Nephron (organoid): Measurements from ENCODE around the gene SEPTIN11.

Source experiments
- H3K27ac Mint-ChIP-seq, 3 experiments: 2 replicates each; pipeline ENCODE4 v1.8.0; 2020; ENCODE audit warnings: mixed read lengths in 3 of 3, mild to moderate bottlenecking in 2 of 3, moderate library complexity in 1 of 3
- H3K27me3 Mint-ChIP-seq: 2 replicates; pipeline ENCODE4 v1.8.0; 2021; ENCODE audit warnings: low read depth, mild to moderate bottlenecking, moderate library complexity, mixed read lengths
- H3K36me3 Mint-ChIP-seq: 2 replicates; pipeline ENCODE4 v1.8.0; 2020; ENCODE audit warnings: low read depth, mixed read lengths
- H3K4me1 Mint-ChIP-seq: 2 replicates; pipeline ENCODE4 v1.8.0; 2020; ENCODE audit warnings: mixed read lengths
- H3K4me3 Mint-ChIP-seq, 3 experiments: 2 replicates each; pipeline ENCODE4 v1.8.0; 2020; ENCODE audit warnings: mild to moderate bottlenecking in 3 of 3, mixed read lengths in 3 of 3, moderate library complexity in 2 of 3
- H3K9me3 Mint-ChIP-seq: 2 replicates; pipeline ENCODE4 v1.8.0; 2020; ENCODE audit warnings: mixed read lengths
- CTCF ChIP-seq, 3 experiments: fragments of 200-600 bp; sonication (generic); IDR thresholded peaks; one replicate each; pipeline ENCODE4 v1.5.0; 2021; ENCODE audit warnings: antibody characterized with exemption in 3 of 3; ENCODE audit not compliant: unreplicated experiment in 3 of 3

SEPTIN11 gene

GRCh38 chr4:76965866-76966579 is 16.5 kb downstream of the SEPTIN11 start:
- no peaks in the 10 kb centered on the region for H3K27me3 Mint-ChIP-seq
- H3K27ac Mint-ChIP-seq: peak overlapping the region; percentile 70 to 83 (median 83)
- no peak for TF ChIP-seq CTCF (IDR thresholded peaks at IDR 0.05; ENCODE audit: unreplicated experiment in 3 of 3)
- peaks cover 69% of the 10 kb centered on the region for H3K4me1 Mint-ChIP-seq
- H3K36me3 Mint-ChIP-seq: peaks cover 25% of the 10 kb centered on the region
- H3K9me3 Mint-ChIP-seq: no peaks in the 10 kb centered on the region
- peak overlapping the region in 1 of 3 experiments; percentile 21 for H3K4me3 Mint-ChIP-seq

- Mint-ChIP-seq H3K9me3 (no peaks in the 10 kb centered on the region), H3K4me3 (peak overlapping the region in 1 of 3 experiments; percentile 33)
Measured at GRCh38 chr4:76968937-76969336, 19.4 kb downstream of the SEPTIN11 start.

DNA sequence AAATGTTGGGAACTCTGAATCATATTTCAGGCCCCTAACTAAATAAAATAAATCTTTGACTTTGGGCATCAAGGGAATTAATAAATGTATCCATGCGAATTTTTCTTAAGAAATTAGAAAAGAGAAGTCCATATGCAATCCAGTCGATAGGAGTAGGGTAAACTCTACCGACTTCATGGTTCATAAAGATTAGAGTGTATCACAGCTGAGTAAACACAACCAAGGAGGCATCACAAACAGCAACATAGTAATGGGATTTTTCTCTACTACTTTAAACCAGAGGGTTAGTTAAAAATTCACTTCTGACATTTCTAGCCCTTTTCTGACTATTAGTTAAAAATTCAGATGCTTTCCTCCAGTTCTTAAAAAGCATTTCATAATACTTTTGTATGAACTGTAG is 19.9 kb downstream of the SEPTIN11 start:
- peak overlapping the region; percentile 88 to 94 (median 89) for H3K27ac Mint-ChIP-seq
- H3K4me1 Mint-ChIP-seq: peaks cover 80% of the 10 kb centered on the region
- no peaks in the 10 kb centered on the region for H3K9me3 Mint-ChIP-seq
- no peak for TF ChIP-seq CTCF (IDR thresholded peaks at IDR 0.05; ENCODE audit: unreplicated experiment in 3 of 3)
- H3K4me3 Mint-ChIP-seq: peak overlapping the region in 1 of 3 experiments; percentile 8
- H3K27me3 Mint-ChIP-seq: no peaks in the 10 kb centered on the region
- peaks cover 31% of the 10 kb centered on the region for H3K36me3 Mint-ChIP-seq

More at GRCh38 chr4:76968937-76969336, 19.4 kb downstream of the SEPTIN11 start:
- H3K27me3 Mint-ChIP-seq: no peaks in the 10 kb centered on the region
- H3K27ac Mint-ChIP-seq: peak overlapping the region; percentile 88 to 94 (median 89)
- peaks cover 74% of the 10 kb centered on the region for H3K4me1 Mint-ChIP-seq
- TF ChIP-seq CTCF (IDR thresholded peaks at IDR 0.05; ENCODE audit: unreplicated experiment in 3 of 3): no peak
- H3K36me3 Mint-ChIP-seq: peaks cover 31% of the 10 kb centered on the region

GRCh38 chr4:76969941-76970529 is 20.5 kb downstream of the SEPTIN11 start:
- no peak for TF ChIP-seq CTCF (IDR thresholded peaks at IDR 0.05; ENCODE audit: unreplicated experiment in 3 of 3)
- Mint-ChIP-seq H3K4me3 (peak overlapping the region; percentile 26 to 45 (median 40)), H3K27me3 (no peaks in the 10 kb centered on the region), H3K27ac (peak overlapping the region; percentile 88 to 94 (median 89)), H3K9me3 (no peaks in the 10 kb centered on the region), H3K36me3 (peaks cover 31% of the 10 kb centered on the region), H3K4me1 (peaks cover 80% of the 10 kb centered on the region)

DNA sequence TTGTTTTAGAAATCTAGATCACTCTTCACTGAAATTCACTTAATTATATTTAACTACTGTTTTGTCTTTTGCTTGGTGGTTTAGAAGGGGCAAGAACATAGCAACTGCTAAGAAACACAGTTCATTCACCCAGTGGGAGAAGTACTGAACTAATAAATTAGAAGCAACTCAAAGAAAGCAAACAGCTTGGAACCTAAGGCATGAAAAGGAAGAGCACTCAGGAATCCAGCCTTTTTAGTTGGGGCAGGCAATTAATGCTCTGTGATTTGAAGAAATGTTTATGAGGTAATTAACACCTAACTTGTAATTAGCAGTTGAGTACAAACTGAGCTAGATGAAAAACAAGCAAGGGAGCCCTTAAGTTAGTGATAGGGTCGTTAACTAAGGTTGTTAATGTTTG is 22.8 kb downstream of the SEPTIN11 start:
- Mint-ChIP-seq H3K36me3 (peaks cover 38% of the 10 kb centered on the region), H3K27ac (peak overlapping the region; percentile 62 to 84 (median 75)), H3K4me1 (peaks cover 85% of the 10 kb centered on the region), H3K27me3 (no peaks in the 10 kb centered on the region), H3K9me3 (no peaks in the 10 kb centered on the region), H3K4me3 (no peak overlapping the region)
- TF ChIP-seq CTCF (IDR thresholded peaks at IDR 0.05; ENCODE audit: unreplicated experiment in 3 of 3): no peak
